ENCODE results near the gene KLHDC7A.
"Not testable (repeated sequence)": the region's sequence is repeated elsewhere in the genome, so short reads cannot be mapped to it uniquely, and the experiment has no call there.

Gene KLHDC7A

GRCh38 chr1:18480315-18481189, at the start of gene KLHDC7A:
Gene KLHDC7A, plus strand, starts transcription at chr1:18480930. Its CDS starts 52 bp downstream, at chr1:18480982.
- DNase-seq = no peak

GRCh38 chr1:18434041-18434440, 46.7 kb upstream of the KLHDC7A start:
- no peak for DNase-seq

GRCh38 chr1:18440385-18441226, 40.1 kb upstream of the KLHDC7A start:
- no peak for DNase-seq

GRCh38 chr1:18443587-18444520, 36.9 kb upstream of the KLHDC7A start:
- DNase-seq = no peak

- no peak for DNase-seq
Measured at GRCh38 chr1:18444563-18444962, 36.2 kb upstream of the KLHDC7A start.

- DNase-seq = no peak
Measured at GRCh38 chr1:18446751-18447150, 34.0 kb upstream of the KLHDC7A start.

GRCh38 chr1:18447509-18448220, 33.1 kb upstream of the KLHDC7A start:
- no peak for DNase-seq

- no peak for DNase-seq
Measured at GRCh38 chr1:18448889-18449288, 31.8 kb upstream of the KLHDC7A start.

GRCh38 chr1:18452550-18452949, 28.2 kb upstream of the KLHDC7A start:
- DNase-seq = no peak

GRCh38 chr1:18458133-18459092, 22.3 kb upstream of the KLHDC7A start:
- DNase-seq = no peak

- DNase-seq = no peak
Measured at GRCh38 chr1:18461656-18462055, 19.1 kb upstream of the KLHDC7A start.

- DNase-seq = not testable (repeated sequence)
Measured at GRCh38 chr1:18462517-18462916, 18.2 kb upstream of the KLHDC7A start.

- no peak for DNase-seq
Measured at GRCh38 chr1:18463063-18463462, 17.7 kb upstream of the KLHDC7A start.

- DNase-seq = no peak
Measured at GRCh38 chr1:18463984-18464664, 16.6 kb upstream of the KLHDC7A start.

GRCh38 chr1:18464665-18465050, 16.1 kb upstream of the KLHDC7A start:
- no peak for DNase-seq

GRCh38 chr1:18466676-18467075, 14.1 kb upstream of the KLHDC7A start:
- no peak for DNase-seq

GRCh38 chr1:18468570-18468969, 12.2 kb upstream of the KLHDC7A start:
- no peak for DNase-seq

- no peak for DNase-seq
Measured at GRCh38 chr1:18469514-18469913, 11.2 kb upstream of the KLHDC7A start.

- no peak for DNase-seq
Measured at GRCh38 chr1:18470671-18471355, 9.9 kb upstream of the KLHDC7A start.
